HG03457 (cell line): ENCODE data around the gene ZNF507.

Experiments
- ATAC-seq: cut with Tn5 transposase; IDR thresholded peaks from one replicate; pipeline ENCODE4 v1.9.1; 2021; ENCODE audit warnings: moderate number of reproducible peaks; ENCODE audit not compliant: unreplicated experiment

ZNF507 gene

GRCh38 chr19:32339423-32339822 is 6.0 kb upstream of the ZNF507 start:
- no peak for ATAC-seq

DNA sequence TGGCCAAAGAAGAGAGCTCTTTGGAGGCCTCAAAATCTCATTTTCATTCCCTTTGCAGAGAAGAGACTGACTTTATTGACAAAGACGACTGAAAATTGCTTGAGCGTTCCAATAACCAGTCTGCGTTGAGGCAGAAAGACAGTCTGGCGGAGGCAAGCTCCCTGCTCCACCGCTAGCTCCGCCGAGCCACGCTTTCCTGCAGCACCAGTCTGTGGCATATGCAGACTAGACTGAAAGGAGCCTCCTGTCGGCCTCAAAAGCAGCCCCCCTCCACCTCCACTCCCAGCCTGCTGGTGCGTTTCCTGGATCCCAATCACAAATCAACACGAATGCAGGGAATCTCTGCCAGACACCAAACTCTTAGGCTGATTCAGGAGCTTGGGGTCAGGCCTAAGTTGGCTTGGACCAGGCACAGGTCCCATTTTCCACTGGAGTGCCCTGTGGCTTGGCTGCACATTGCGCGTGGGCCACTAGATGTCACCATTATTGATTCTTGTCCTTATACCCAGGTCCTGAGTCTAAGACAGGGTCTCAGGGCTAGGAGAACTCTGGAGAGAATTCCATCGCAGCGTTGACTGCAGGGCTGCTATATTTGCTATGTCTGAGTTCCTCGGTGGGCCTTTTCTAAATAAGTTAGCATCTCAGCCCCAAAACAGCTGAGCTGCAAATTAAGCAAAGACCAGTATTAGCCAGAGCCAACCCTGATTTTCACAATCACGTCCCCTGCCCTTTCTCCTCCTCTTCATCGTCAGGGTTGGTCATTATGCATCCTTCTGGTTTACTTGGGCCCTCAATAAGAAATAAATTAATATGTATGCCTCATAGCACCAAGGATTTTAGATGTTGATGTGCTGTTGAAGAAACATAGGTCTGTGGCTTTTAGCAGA is 5.2 kb upstream of the ZNF507 start:
- ATAC-seq: no peak

DNA sequence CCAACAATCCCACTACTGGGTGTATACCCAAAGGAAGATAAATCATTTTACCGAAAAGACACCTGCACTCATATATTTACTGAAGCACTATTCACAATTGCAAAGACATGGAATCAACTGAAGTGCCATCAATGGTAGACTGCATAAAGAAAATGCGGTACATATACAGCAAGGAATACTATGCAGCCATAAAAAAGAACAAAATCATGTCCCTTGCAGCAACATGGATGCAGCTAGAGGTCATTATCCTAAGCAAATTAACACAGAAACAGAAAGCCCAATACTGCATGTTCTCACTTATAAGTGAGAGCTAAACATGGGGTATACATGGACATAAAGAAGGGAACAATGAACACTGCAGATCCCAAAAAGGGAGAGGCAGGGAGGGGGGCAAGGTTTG is 2.7 kb upstream of the ZNF507 start:
- ATAC-seq: no peak

- ATAC-seq: no peak
These were observed 1.7 kb upstream of the ZNF507 start for GRCh38 chr19:32343550-32344262.

DNA sequence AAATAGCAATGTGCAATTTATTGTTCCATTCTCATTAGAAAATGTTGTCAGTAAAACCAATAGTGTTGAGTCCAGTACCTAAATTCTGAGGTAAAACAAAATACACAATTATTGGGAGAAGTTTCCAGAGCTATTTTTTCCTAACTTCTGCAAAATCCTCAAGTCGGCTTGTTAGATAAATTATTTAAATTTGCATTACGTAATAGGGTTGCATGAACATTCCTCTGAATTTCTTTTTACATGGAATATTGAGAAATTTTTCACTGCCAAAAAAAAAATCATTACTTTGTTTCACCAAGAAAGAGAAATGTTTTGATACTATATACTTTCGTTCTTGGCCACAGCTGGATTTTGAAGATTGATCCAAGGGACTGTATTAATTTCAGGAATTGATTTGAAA is 1.5 kb downstream of the ZNF507 start:
- ATAC-seq: no peak

GRCh38 chr19:32347573-32347972 is 2.2 kb downstream of the ZNF507 start:
- no peak for ATAC-seq

DNA sequence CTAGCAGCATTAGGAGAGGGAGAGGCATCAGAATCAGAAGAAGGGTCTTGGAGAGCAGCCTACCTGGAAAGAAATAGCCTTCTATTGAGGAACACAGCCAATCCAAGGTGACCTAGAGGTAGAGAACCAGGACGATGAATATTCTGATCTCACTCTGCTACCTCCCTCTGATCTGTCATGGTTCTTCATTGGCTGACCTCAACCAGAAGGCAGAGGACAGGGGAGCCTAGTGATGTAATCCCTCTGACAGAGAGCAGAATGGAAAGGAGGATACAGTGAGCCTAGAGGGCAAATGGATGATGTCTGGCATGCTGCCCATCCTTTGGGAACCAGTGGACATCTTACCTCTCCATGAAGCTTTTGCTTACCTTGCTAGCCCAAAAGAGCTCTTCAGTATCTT is 3.6 kb downstream of the ZNF507 start:
- ATAC-seq: no peak

GRCh38 chr19:32349724-32350470 is 4.5 kb downstream of the ZNF507 start:
- ATAC-seq: no peak

DNA sequence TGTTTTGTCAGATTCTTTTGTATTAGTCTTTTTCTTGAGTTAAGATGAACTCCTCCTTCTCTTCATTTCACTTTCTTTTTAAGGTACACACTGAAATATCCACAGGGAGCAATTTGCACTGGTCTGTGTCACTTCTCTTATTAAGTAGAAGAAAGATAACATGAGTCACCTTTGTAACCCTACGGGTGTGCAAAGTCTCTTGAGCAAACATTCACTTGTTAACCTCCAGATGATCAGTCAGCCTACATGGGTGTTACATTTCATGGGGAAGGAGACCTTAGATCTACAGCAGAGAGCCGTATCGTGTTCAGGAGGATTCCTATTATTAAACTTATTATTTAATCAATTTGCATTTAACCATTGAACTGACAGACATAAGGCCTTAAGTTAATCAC is 5.1 kb downstream of the ZNF507 start:
- ATAC-seq: no peak

DNA sequence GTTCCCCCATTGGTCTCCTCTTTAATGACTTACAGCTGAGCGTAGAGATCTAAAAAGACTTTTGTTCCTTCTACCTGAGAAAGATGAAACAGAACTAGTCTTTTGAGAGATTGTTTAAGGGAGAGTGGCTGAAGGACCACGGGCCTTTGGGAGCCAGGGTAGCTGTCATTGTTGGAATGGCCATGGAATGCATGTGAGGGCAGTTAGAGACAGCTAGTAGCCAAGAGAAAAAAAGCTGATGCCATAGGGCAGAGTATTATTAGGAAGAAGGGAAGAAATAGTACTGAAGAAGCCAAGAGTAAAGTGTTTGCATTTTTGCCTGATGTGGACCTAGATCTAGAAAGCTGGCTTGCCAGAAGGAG is 5.6 kb downstream of the ZNF507 start:
- ATAC-seq: no peak

- ATAC-seq: no peak
These were observed 6.8 kb downstream of the ZNF507 start for GRCh38 chr19:32352241-32352630.

DNA sequence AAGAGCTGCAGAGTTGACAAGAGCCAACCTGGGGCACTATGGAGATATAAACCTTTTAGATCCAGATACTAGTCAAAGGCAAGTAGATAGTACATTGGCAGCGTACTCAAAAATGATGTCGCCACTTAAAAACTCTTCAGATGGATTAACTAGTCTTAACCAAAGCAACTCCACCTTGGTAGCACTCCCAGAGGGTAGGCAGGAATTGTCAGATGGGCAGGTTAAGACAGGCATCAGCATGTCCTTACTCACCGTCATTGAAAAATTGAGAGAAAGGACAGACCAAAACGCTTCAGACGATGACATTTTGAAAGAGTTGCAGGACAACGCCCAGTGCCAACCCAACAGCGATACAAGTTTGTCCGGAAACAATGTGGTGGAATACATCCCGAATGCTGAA is 8.9 kb downstream of the ZNF507 start:
- ATAC-seq: no peak

- no peak for ATAC-seq
These were observed 9.9 kb downstream of the ZNF507 start for GRCh38 chr19:32355309-32355708.

- no peak for ATAC-seq
These were observed 12.3 kb downstream of the ZNF507 start for GRCh38 chr19:32357720-32358119.

GRCh38 chr19:32358321-32358720 is 12.9 kb downstream of the ZNF507 start:
- no peak for ATAC-seq

- ATAC-seq: no peak
These were observed 14.2 kb downstream of the ZNF507 start for GRCh38 chr19:32359581-32359980.

- ATAC-seq: no peak
These were observed 16.3 kb downstream of the ZNF507 start for GRCh38 chr19:32361574-32362317.

DNA sequence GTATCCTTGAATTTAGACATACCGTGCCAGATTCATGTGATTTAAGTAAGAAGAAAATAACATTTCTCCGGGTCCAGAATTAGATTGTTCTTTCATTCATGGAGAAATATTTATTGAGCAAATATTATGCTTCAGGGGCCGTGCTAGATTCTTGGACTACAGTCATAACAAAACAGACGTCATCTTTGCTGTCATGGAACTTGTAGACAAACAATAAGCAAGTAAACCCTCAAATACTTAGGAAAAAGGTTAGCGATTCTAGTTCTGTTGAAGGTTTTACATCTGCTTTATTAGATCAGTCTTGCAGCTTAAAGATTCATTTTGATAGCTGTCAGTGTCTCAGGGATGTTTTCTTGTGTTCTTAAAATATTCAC is 16.9 kb downstream of the ZNF507 start:
- ATAC-seq: no peak

DNA sequence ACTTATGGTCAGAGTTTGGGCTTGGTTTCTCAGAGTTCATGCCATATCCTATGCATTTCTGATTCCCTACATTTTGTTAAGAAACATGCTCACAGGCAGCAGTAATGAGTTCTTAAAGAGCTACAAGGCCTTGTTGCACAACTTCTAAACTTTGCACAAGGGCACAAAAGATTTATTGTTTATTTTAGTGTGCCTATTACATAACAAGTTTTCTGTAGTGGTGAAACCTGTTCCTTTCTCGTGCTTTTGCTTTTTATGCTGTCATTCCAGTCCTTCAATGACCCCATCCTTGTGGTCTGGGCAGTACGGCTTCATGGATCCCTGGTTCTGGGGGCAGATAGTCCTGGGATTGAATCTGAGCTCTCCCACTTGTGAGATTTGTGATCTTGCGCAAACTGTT is 17.8 kb downstream of the ZNF507 start:
- no peak for ATAC-seq

DNA sequence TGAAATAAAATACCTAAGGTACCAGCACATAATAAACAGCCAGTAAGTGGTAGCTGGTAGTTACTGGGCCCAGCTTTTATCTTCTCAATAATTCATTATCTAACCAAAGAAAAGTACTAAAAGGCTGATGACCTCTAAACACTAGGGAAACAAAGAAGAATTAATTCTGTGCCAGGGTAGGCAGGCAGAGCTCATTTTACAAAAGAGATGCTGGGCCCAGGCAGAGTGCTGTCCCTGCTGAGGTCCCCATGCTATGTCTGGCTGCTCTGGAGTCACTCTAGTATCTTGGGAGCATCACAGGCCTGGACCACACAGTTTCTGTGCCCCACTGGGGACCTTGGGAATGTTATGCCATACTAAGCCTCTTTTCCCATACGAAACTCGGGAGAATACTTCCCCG is 18.2 kb downstream of the ZNF507 start:
- no peak for ATAC-seq

- no peak for ATAC-seq
These were observed 18.6 kb downstream of the ZNF507 start for GRCh38 chr19:32364040-32364439.
